Trophoblast cell (in vitro differentiated cells and primary cell): ENCODE results near the gene MYL12A.
A peak's percentile ranks its signal among the peaks of the same experiment; 100 is the strongest.

Experiments used
- DNase-seq, 2 donors: peaks; one replicate each; pipeline ENCODE4 v3.0.0-alpha.2; 2016
- H2AFZ ChIP-seq: 2 replicates; pipeline ENCODE4 v1.6.1; 2013; ENCODE audit warnings: low read length, moderate library complexity, mild to moderate bottlenecking; ENCODE audit not compliant: insufficient read depth, poor library complexity
- H2AK5ac ChIP-seq: 2 replicates; pipeline ENCODE4 v1.6.1; 2013; ENCODE audit warnings: mild to moderate bottlenecking, low read length
- H2BK120ac ChIP-seq: 2 replicates; pipeline ENCODE4 v1.6.1; 2013; ENCODE audit warnings: low read length, mild to moderate bottlenecking, moderate library complexity; ENCODE audit not compliant: insufficient read depth, poor library complexity
- H2BK12ac ChIP-seq: 2 replicates; pipeline ENCODE4 v1.6.1; 2013; ENCODE audit warnings: mild to moderate bottlenecking, low read length, moderate library complexity
- H2BK5ac ChIP-seq: 2 replicates; pipeline ENCODE4 v1.6.1; 2013; ENCODE audit warnings: low read length, low read depth, moderate library complexity, mild to moderate bottlenecking; ENCODE audit not compliant: poor library complexity
- H3K14ac ChIP-seq: 2 replicates; pipeline ENCODE4 v1.6.1; 2013; ENCODE audit warnings: mild to moderate bottlenecking, low read length
- H3K18ac ChIP-seq: 2 replicates; pipeline ENCODE4 v1.6.1; 2013; ENCODE audit warnings: mild to moderate bottlenecking, low read length
- H3K23ac ChIP-seq: 2 replicates; pipeline ENCODE4 v1.6.1; 2013; ENCODE audit warnings: low read length
- H3K27ac ChIP-seq: 2 replicates; pipeline ENCODE4 v1.5.1; 2013; ENCODE audit warnings: low read depth, mild to moderate bottlenecking, inconsistent platforms, low read length, moderate library complexity
- H3K27me3 ChIP-seq: 2 replicates; pipeline ENCODE4 v1.6.1; 2013; ENCODE audit warnings: inconsistent platforms, mild to moderate bottlenecking, low read length, moderate library complexity; ENCODE audit not compliant: insufficient read depth
- H3K36me3 ChIP-seq, 2 experiments: 1 replicate in 1 of 2; 2 replicates in 1 of 2; pipeline ENCODE4 v1.6.1; 2013; ENCODE audit warnings: low read length in 2 of 2, mild to moderate bottlenecking in 2 of 2, moderate library complexity in 1 of 2; ENCODE audit not compliant: insufficient read depth in 2 of 2, control insufficient read depth in 1 of 2
- H3K4ac ChIP-seq: 2 replicates; pipeline ENCODE4 v1.6.1; 2013; ENCODE audit warnings: low read depth, mild to moderate bottlenecking, low read length, moderate library complexity
- H3K4me1 ChIP-seq, 2 experiments: 1 replicate in 1 of 2; 2 replicates in 1 of 2; pipeline ENCODE4 v1.6.1; 2013; ENCODE audit warnings: low read length in 2 of 2, mild to moderate bottlenecking in 2 of 2, moderate library complexity in 1 of 2; ENCODE audit not compliant: insufficient read depth in 2 of 2, control insufficient read depth in 1 of 2
- H3K4me2 ChIP-seq: 2 replicates; pipeline ENCODE4 v1.6.1; 2013; ENCODE audit warnings: inconsistent platforms, mild to moderate bottlenecking, low read length, moderate library complexity
- H3K4me3 ChIP-seq: 2 replicates; pipeline ENCODE4 v1.5.1; 2013; ENCODE audit warnings: mild to moderate bottlenecking, low read depth, low read length, inconsistent platforms
- H3K79me1 ChIP-seq: one replicate; pipeline ENCODE4 v1.6.1; 2013; ENCODE audit warnings: low read length
- H3K79me2 ChIP-seq: 2 replicates; pipeline ENCODE4 v1.6.1; 2013; ENCODE audit warnings: low read length, mild to moderate bottlenecking; ENCODE audit not compliant: control insufficient read depth, insufficient read depth, poor library complexity
- H3K9ac ChIP-seq: 2 replicates; pipeline ENCODE4 v1.6.1; 2013; ENCODE audit warnings: mild to moderate bottlenecking, low read length
- H3K9me3 ChIP-seq: 2 replicates; pipeline ENCODE4 v1.6.1; 2013; ENCODE audit warnings: low read depth, mild to moderate bottlenecking, control low read depth, inconsistent platforms, low read length; ENCODE audit not compliant: insufficient read depth
- H4K12ac ChIP-seq: 2 replicates; pipeline ENCODE4 v1.6.1; 2013; ENCODE audit warnings: low read depth, mild to moderate bottlenecking, low read length, moderate library complexity
- H4K8ac ChIP-seq: 2 replicates; pipeline ENCODE4 v1.6.1; 2013; ENCODE audit warnings: low read depth, mild to moderate bottlenecking, low read length, moderate library complexity
- H4K91ac ChIP-seq: one replicate; pipeline ENCODE4 v1.6.1; 2013; ENCODE audit warnings: low read depth, mild to moderate bottlenecking, low read length, moderate library complexity
- WGBS: extraction: QIAGEN DNeasy Blood & Tissue Kit; methylation state at CpG from one replicate; pipeline ENCODE4 v1.1.7; 2013; ENCODE audit warnings: missing lambda C conversion rate; ENCODE audit not compliant: insufficient read length, insufficient coverage; ENCODE audit errors: extremely low coverage; 5-methylcytosine and 5-hydroxymethylcytosine counted together

Gene MYL12A

GRCh38 chr18:3294435-3295080, 47.0 kb downstream of the MYL12A start:
- Histone ChIP-seq H2BK12ac (peak overlapping the region; percentile 30), H2AK5ac (no peak overlapping the region), H3K9me3 (peaks cover 2% of the 10 kb centered on the region), H3K27ac (no peak overlapping the region), H3K4me1 (peaks cover 0 to 6% of the 10 kb centered on the region in 2 experiments), H2BK5ac (no peak overlapping the region), H3K14ac (no peak overlapping the region), H4K8ac (no peak overlapping the region), H2AFZ (no peak overlapping the region), H3K79me2 (peaks cover 3% of the 10 kb centered on the region), H3K4me3 (no peak overlapping the region), H3K23ac (no peak overlapping the region), H3K18ac (no peak overlapping the region), H4K91ac (no peak overlapping the region), H2BK120ac (no peak overlapping the region), H3K36me3 (peaks cover 0 to 3% of the 10 kb centered on the region in 2 experiments), H3K4me2 (no peak overlapping the region), H3K4ac (no peak overlapping the region), H3K79me1 (peaks cover 4% of the 10 kb centered on the region), H3K27me3 (no peaks in the 10 kb centered on the region), H3K9ac (no peak overlapping the region), H4K12ac (no peak overlapping the region)
- WGBS: 100% methylated on average over 1 of the region's 3 CpGs
- peak; percentile 54 to 77 for DNase-seq

- H3K4me1 ChIP-seq: peaks cover 0 to 6% of the 10 kb centered on the region in 2 experiments
- H3K4me2 ChIP-seq: peak overlapping the region; percentile 71
- peaks cover 2% of the 10 kb centered on the region for H3K9me3 ChIP-seq
- no peak overlapping the region for H3K23ac ChIP-seq
- H3K18ac ChIP-seq: peak overlapping the region; percentile 69
- H2AFZ ChIP-seq: peak overlapping the region; percentile 47
- no peaks in the 10 kb centered on the region for H3K27me3 ChIP-seq
- H3K27ac ChIP-seq: peak overlapping the region; percentile 18
- WGBS: no CpG with 5 or more reads among the region's 18 CpGs
- H4K8ac ChIP-seq: peak overlapping the region; percentile 76
- peak overlapping the region; percentile 86 for H3K9ac ChIP-seq
- H4K91ac ChIP-seq: peak overlapping the region; percentile 89
- H2BK12ac ChIP-seq: no peak overlapping the region
- H3K79me2 ChIP-seq: peaks cover 3% of the 10 kb centered on the region
- peak overlapping the region; percentile 57 for H3K4ac ChIP-seq
- H3K79me1 ChIP-seq: peaks cover 4% of the 10 kb centered on the region
- peak overlapping the region; percentile 86 for H3K14ac ChIP-seq
- peaks cover 0 to 3% of the 10 kb centered on the region in 2 experiments for H3K36me3 ChIP-seq
- no peak overlapping the region for H2AK5ac ChIP-seq
- H2BK120ac ChIP-seq: peak overlapping the region; percentile 47
- peak overlapping the region; percentile 54 for H4K12ac ChIP-seq
- H3K4me3 ChIP-seq: peak overlapping the region; percentile 87
- peak; percentile 98 for DNase-seq
- peak overlapping the region; percentile 70 for H2BK5ac ChIP-seq
Observed at GRCh38 chr18:3297025-3297984, 49.7 kb downstream of the MYL12A start.

- Histone ChIP-seq H3K27me3 (no peaks in the 10 kb centered on the region), H2AFZ (no peak overlapping the region), H3K4me1 (no peaks in the 10 kb centered on the region), H2AK5ac (no peak overlapping the region), H3K9ac (no peak overlapping the region), H3K27ac (no peak overlapping the region), H3K36me3 (no peaks in the 10 kb centered on the region), H2BK120ac (no peak overlapping the region), H3K9me3 (no peaks in the 10 kb centered on the region), H3K23ac (no peak overlapping the region), H4K8ac (no peak overlapping the region), H3K4me2 (no peak overlapping the region), H3K14ac (no peak overlapping the region), H3K79me1 (no peaks in the 10 kb centered on the region), H3K4ac (no peak overlapping the region), H3K4me3 (no peak overlapping the region), H2BK12ac (no peak overlapping the region), H3K79me2 (no peaks in the 10 kb centered on the region), H3K18ac (no peak overlapping the region), H4K91ac (no peak overlapping the region), H4K12ac (no peak overlapping the region), H2BK5ac (no peak overlapping the region)
- no CpG with 5 or more reads among the region's 1 CpG for WGBS
- DNase-seq: no peak
Observed at GRCh38 chr18:3304832-3305231, 57.2 kb downstream of the MYL12A start.

GRCh38 chr18:3305354-3305762, 57.8 kb downstream of the MYL12A start:
- H3K14ac ChIP-seq: no peak overlapping the region
- no peak overlapping the region for H3K4ac ChIP-seq
- H3K4me3 ChIP-seq: no peak overlapping the region
- no peak overlapping the region for H2AFZ ChIP-seq
- no peaks in the 10 kb centered on the region for H3K79me2 ChIP-seq
- H3K18ac ChIP-seq: no peak overlapping the region
- H4K8ac ChIP-seq: no peak overlapping the region
- no peaks in the 10 kb centered on the region for H3K36me3 ChIP-seq
- no peak overlapping the region for H4K91ac ChIP-seq
- peak in 1 of 2 donors; percentile 18 for DNase-seq
- no peak overlapping the region for H3K9ac ChIP-seq
- no peaks in the 10 kb centered on the region for H3K9me3 ChIP-seq
- no peak overlapping the region for H2BK12ac ChIP-seq
- no peak overlapping the region for H4K12ac ChIP-seq
- WGBS: no CpG with 5 or more reads among the region's 7 CpGs
- no peak overlapping the region for H3K27ac ChIP-seq
- H3K4me2 ChIP-seq: no peak overlapping the region
- no peaks in the 10 kb centered on the region for H3K4me1 ChIP-seq
- H2BK5ac ChIP-seq: no peak overlapping the region
- no peak overlapping the region for H2BK120ac ChIP-seq
- no peak overlapping the region for H2AK5ac ChIP-seq
- no peak overlapping the region for H3K23ac ChIP-seq
- H3K27me3 ChIP-seq: no peaks in the 10 kb centered on the region
- no peaks in the 10 kb centered on the region for H3K79me1 ChIP-seq
